ENCODE results near the gene FTO.

Gene FTO

GRCh38 chr16:54062361-54063278 is 358.7 kb downstream of the FTO start:
- no peak for DNase-seq

DNA sequence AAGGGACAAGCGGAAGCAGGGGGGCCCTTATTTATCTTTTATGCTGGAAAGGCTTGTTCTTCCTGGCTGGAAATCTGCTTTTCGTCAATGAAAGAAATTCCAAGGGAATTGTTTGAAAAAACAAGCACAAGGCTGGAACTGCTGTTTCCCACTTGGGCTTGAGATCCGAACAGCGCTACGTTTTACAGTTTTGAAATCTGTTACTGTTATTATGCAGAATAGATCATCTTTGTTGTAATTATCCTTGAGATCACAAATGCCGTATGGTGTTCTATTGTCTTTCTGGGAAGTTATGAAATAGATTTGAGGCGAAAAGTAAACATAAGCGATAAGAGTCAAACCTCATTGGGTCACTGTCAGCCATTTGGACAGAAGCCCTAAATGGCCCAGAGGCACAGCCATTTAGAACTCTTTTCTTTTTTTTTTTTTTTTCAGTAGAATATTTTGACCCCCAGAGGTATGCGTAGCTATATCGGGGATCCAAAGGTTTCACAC is 359.4 kb downstream of the FTO start:
- DNase-seq = no peak

GRCh38 chr16:54066451-54067105 is 362.6 kb downstream of the FTO start:
- no peak for DNase-seq

DNA sequence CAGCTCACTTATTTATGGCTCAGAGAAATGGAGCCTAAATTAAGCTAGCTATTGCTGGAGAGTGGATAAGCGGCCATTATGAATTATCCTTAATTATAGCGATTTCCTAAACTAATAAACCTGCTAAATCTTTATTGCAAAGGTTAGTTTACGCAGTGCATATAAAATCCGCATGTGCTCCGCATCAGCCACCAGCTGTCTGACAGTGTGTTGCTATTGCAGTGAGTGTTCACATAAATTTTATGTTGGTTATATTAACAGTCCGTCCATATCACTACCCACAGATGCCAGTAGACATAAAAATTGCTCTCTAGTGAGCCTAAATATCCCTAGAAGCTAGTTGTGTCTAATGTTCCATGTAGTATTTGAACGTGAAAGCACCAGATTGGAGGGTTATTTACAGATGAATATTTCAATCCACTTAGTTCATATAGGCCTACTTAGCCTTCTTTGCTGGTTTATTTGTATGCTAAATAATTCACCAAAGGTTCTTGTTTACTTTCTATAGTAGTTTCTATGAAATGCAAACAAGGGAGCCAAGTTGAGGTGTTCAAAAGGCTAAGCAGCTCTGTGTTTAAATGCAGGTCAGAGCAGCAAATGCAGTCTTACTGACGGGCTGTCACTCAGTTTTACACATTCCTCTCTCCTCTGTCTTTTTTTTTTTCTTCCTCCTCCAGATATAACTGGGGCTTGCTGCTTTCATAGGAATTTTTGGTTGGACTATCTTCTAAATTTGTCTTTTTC is 363.5 kb downstream of the FTO start:
- no peak for DNase-seq

GRCh38 chr16:54068212-54068611 is 364.3 kb downstream of the FTO start:
- DNase-seq = no peak

GRCh38 chr16:54069601-54070239 is 365.8 kb downstream of the FTO start:
- DNase-seq = no peak

DNA sequence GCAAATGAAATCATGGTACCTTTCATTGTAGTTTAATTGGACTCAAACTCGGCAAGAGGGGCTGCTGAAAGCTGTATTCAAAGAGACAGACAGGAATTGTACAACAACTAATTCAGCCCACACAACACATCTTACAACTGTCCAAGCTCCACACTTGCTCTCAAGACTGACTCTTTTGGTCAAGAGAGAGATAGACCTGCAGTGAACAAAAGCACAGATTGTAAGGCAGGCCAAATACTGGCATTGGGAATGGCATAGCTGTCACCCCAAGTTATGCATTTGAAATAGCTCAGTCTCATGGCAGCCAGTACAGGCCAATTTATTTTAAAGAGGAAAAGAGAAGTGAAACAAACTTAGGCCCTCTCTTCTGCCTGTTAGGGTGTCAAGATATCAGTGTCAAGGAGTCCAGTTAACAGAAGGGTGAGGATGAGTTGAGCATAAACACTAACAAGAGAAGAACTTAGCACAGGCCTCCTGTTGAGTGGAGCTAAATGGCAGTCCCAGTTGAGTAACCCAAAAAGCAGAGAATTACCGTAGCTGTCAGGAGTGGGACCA is 366.9 kb downstream of the FTO start:
- DNase-seq = no peak

GRCh38 chr16:54071514-54071913 is 367.6 kb downstream of the FTO start:
- no peak for DNase-seq

DNA sequence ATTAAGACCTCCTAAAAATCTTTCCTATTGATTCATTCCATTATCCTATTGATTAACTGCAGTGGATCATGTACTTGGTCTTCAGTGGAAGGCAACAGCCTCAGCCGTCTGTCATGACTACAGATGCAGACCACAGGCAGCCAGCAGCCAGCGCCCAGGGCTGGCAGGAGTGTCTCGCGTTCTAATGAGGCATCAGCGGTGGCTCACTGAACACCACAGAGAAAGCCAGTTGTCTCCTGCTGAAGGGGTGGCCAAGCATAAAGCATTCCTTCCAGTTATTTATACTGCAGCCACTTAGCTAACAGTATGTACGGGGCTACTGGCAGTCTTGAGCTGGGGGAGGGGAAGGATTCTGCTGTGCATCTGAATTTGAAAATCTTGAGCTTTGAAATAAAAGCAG is 368.3 kb downstream of the FTO start:
- DNase-seq = no peak

DNA sequence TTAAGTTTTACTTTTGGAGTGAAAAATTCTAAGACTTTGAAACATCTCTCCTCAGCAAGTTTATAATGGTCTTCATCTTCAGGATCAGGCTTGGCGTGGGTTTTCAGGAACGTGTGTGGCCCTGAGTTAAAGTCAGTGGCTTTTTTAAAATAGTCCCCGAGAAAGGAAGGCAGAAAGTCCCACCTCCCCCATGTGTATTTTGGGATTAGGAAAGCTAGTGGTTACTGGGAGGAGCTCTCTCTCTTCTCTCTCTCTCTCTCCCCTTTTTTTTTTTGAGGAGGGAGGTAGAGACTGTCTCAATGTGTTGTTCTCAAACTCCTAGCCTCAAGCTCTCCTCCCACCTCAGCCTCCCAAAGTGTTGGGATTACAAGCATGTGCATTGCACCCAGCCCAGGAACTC is 369.4 kb downstream of the FTO start:
- DNase-seq = no peak

DNA sequence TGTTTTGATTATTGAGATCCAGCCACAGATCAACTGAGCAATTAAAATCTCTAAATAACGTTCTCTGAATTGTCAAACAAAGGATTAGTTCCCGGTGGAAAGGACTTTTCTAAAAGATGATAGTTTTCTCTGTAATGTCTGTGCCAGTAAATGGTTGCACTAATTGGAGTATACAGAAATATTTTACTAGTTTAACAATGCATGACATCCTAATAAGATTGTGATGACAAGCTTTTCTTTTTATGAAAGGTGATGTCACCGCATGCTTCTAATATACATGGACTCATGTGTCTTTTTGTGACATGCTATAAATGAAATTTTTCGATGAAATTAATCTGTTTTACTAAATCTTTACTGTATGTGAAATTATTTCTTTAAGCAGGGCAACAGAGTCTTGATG is 371.5 kb downstream of the FTO start:
- DNase-seq = no peak

DNA sequence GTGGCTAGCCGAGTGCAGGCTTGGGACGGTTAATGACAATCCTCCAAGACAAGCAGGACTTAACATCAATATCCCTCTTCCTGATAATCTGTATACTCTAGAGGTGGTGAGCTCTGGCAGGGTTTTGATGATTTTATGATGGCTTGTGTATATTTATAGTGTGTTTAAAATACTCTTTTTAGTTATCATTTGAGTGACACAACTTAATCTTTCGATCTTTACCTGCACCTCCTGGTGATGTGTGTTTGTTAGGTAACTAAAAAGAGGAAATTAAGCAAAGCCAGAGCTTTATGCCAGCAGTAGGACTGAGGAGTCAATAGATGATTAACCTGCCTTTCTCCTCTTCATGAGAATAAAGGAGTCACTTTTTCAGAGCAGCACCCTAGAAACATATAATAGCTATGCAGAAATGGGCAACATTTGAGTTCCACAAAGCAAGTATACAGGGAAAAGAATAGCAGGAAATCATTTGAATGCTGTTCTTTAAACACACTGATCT is 372.1 kb downstream of the FTO start:
- no peak for DNase-seq

GRCh38 chr16:54077050-54077821 is 373.3 kb downstream of the FTO start:
- DNase-seq = no peak

DNA sequence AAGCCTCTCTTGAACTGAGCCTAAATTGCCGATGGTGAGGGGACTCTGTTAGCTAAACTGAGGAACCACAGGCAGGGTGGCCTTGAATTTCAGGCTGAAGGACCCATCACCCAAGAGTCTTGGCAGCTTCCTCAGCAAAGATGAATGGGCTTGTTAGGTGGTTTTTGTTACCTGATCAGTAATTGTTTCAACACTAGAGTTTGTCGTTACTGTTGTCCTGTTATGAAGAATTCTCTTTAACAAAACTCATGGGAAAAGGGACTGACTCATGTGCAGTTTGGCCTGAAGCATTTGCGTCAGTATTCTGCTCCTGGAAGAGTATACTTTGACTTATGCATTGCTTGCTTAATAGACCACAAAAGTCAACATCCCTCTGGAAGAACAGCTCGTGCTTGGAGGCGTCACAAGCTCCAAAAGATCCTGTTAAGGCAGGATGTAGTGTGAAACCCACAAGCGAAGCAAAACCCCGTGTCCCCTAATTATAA is 376.6 kb downstream of the FTO start:
- no peak for DNase-seq

GRCh38 chr16:54086791-54087190 is 382.8 kb downstream of the FTO start:
- DNase-seq = no peak

GRCh38 chr16:54090602-54091001 is 386.6 kb downstream of the FTO start:
- DNase-seq = no peak

DNA sequence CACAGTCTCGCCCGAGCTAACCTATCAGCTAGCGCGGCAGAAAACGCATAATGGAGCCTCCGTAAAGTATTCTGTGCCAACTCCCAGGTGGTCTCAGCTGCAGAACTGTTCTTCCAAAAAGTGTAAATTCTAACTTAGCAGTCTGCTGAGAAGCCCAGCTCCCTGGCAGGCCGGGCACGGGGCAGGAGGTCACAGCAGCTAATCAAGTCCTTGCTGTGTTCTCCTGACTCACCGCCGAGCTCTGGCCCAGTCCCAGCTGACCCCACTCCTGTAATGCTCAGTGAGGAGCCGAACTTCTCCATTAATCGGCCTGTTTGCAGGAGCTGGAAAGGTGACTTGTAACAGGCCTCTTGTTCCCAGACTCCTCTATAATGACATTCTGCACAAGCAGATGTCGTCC is 389.3 kb downstream of the FTO start:
- no peak for DNase-seq

- no peak for DNase-seq
Measured at GRCh38 chr16:54094641-54095040, 390.7 kb downstream of the FTO start.

DNA sequence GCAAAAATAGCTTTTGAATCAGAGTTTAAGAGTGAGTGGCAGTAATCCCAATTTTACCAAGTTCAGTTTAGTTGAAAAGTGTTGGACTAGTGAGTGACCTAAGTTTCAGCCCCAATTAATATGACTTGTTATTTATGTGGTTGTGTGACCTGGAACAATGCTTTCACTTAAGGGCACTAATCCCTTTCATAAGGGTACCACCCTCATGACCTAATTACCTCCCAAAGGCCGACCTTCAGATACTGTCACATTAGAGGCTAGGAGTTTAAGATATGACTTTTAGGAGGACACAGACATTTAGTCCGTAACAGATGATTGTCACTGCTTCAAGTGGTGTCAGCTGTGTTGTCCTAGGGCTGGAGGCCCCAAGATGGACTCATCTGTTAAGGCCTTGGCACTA is 392.7 kb downstream of the FTO start:
- DNase-seq = no peak

DNA sequence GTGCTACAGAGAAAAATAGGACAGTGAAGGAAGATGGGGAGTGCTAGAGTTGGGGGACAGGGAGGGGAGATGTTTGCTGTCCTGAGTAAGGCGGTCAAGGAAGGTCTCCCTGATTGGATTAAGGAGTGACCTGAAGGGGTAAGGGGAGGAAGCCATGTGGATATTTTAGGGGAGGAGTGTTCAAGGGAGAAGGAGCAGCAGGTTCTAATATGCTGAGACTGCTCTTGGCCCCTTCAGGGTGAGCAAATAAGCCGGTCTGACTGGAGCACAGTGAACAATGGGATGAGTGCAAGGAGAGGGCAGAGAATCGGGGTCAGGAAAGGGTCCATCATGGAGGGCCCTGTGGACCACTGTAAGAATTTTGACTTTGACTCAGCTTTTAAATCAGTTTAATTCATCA is 393.8 kb downstream of the FTO start:
- no peak for DNase-seq

DNA sequence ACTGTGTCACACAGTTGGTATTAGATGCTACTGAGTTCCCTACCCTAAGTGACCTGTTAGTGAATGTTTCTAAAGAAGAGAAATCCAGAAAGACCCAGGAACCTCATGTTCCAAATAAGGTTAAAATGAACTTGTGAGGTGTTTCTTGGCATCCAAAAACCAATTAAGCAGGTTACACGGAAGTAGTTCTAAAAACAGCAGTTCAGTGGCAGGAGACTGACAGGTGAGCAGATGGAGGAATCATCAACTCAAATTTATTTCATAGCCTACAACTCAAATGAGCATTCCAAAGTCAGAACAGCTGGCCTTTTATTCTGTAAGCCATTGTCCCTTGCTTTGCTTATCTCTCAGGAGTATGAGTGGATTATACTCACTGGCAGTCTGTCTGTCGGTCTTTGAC is 394.3 kb downstream of the FTO start:
- no peak for DNase-seq

GRCh38 chr16:54099627-54100026 is 395.7 kb downstream of the FTO start:
- no peak for DNase-seq
